ENCODE data around the gene FTO.

FTO gene

DNA sequence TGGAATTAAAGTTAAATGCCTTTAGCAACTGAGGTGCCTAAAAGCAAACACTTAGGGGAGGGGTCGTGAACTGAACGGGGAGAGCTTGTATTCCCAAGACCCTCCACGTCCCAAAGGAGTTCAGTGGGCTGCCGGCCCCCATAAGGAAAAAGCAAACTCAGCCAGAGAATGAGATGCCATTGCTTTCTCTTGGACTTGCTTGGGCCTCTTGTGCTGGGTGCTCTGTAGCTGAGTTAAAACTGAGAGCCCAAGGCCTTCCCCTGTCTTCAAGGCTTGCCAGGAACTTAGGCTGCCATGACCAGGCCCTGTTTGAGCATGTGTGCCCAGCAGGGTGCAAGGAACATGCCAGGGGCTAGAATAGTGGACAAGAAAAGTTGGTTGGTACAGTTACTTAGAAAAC is 382.8 kb downstream of the FTO start:
- Histone ChIP-seq H3K27me3 (ENCODE audit: control insufficient read depth in 1 of 2, insufficient read depth in 2 of 2, low read length in 2 of 2) (no peaks in the 10 kb centered on the region), H3K27ac (ENCODE audit: low read depth, low read length) (no peak overlapping the region), H3K36me3 (ENCODE audit: insufficient read depth, low read length) (no peaks in the 10 kb centered on the region), H3K4me1 (ENCODE audit: insufficient read depth, low read length) (no peaks in the 10 kb centered on the region), H3K9me3 (ENCODE audit: low read length) (no peaks in the 10 kb centered on the region), H3K4me3 (ENCODE audit: low read depth in 1 of 2, low read length in 2 of 2) (no peak overlapping the region), H3K9ac (ENCODE audit: low read length) (no peak overlapping the region)

- Histone ChIP-seq H3K27ac (ENCODE audit: low read depth, low read length) (no peak overlapping the region), H3K9me3 (ENCODE audit: low read length) (no peaks in the 10 kb centered on the region), H3K27me3 (ENCODE audit: control insufficient read depth in 1 of 2, insufficient read depth in 2 of 2, low read length in 2 of 2) (no peaks in the 10 kb centered on the region), H3K9ac (ENCODE audit: low read length) (no peak overlapping the region), H3K4me3 (ENCODE audit: low read depth in 1 of 2, low read length in 2 of 2) (no peak overlapping the region), H3K4me1 (ENCODE audit: insufficient read depth, low read length) (no peaks in the 10 kb centered on the region), H3K36me3 (ENCODE audit: insufficient read depth, low read length) (no peaks in the 10 kb centered on the region)
These were observed 386.6 kb downstream of the FTO start for GRCh38 chr16:54090602-54091001.

DNA sequence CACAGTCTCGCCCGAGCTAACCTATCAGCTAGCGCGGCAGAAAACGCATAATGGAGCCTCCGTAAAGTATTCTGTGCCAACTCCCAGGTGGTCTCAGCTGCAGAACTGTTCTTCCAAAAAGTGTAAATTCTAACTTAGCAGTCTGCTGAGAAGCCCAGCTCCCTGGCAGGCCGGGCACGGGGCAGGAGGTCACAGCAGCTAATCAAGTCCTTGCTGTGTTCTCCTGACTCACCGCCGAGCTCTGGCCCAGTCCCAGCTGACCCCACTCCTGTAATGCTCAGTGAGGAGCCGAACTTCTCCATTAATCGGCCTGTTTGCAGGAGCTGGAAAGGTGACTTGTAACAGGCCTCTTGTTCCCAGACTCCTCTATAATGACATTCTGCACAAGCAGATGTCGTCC is 389.3 kb downstream of the FTO start:
- no peaks in the 10 kb centered on the region for H3K4me1 ChIP-seq (ENCODE audit: insufficient read depth, low read length)
- no peaks in the 10 kb centered on the region for H3K36me3 ChIP-seq (ENCODE audit: insufficient read depth, low read length)
- H3K4me3 ChIP-seq (ENCODE audit: low read depth in 1 of 2, low read length in 2 of 2) = no peak overlapping the region
- no peak overlapping the region for H3K9ac ChIP-seq (ENCODE audit: low read length)
- no peaks in the 10 kb centered on the region for H3K27me3 ChIP-seq (ENCODE audit: control insufficient read depth in 1 of 2, insufficient read depth in 2 of 2, low read length in 2 of 2)
- H3K27ac ChIP-seq (ENCODE audit: low read depth, low read length) = no peak overlapping the region
- peaks cover 7% of the 10 kb centered on the region for H3K9me3 ChIP-seq (ENCODE audit: low read length)

GRCh38 chr16:54094641-54095040 is 390.7 kb downstream of the FTO start:
- H3K9me3 ChIP-seq (ENCODE audit: low read length) = peaks cover 7% of the 10 kb centered on the region
- no peaks in the 10 kb centered on the region for H3K27me3 ChIP-seq (ENCODE audit: control insufficient read depth in 1 of 2, insufficient read depth in 2 of 2, low read length in 2 of 2)
- no peak overlapping the region for H3K27ac ChIP-seq (ENCODE audit: low read depth, low read length)
- no peak overlapping the region for H3K4me3 ChIP-seq (ENCODE audit: low read depth in 1 of 2, low read length in 2 of 2)
- H3K36me3 ChIP-seq (ENCODE audit: insufficient read depth, low read length) = no peaks in the 10 kb centered on the region
- no peak overlapping the region for H3K9ac ChIP-seq (ENCODE audit: low read length)
- H3K4me1 ChIP-seq (ENCODE audit: insufficient read depth, low read length) = no peaks in the 10 kb centered on the region

- Histone ChIP-seq H3K9ac (ENCODE audit: low read length) (no peak overlapping the region), H3K4me3 (ENCODE audit: low read depth in 1 of 2, low read length in 2 of 2) (no peak overlapping the region), H3K36me3 (ENCODE audit: insufficient read depth, low read length) (no peaks in the 10 kb centered on the region), H3K9me3 (ENCODE audit: low read length) (peaks cover 7% of the 10 kb centered on the region), H3K27ac (ENCODE audit: low read depth, low read length) (no peak overlapping the region), H3K4me1 (ENCODE audit: insufficient read depth, low read length) (no peaks in the 10 kb centered on the region), H3K27me3 (ENCODE audit: control insufficient read depth in 1 of 2, insufficient read depth in 2 of 2, low read length in 2 of 2) (no peaks in the 10 kb centered on the region)
These were observed 392.7 kb downstream of the FTO start for GRCh38 chr16:54096607-54097006.

GRCh38 chr16:54097774-54098173 is 393.8 kb downstream of the FTO start:
- Histone ChIP-seq H3K9me3 (ENCODE audit: low read length) (peaks cover 7% of the 10 kb centered on the region), H3K4me3 (ENCODE audit: low read depth in 1 of 2, low read length in 2 of 2) (no peak overlapping the region), H3K9ac (ENCODE audit: low read length) (no peak overlapping the region), H3K27ac (ENCODE audit: low read depth, low read length) (no peak overlapping the region), H3K36me3 (ENCODE audit: insufficient read depth, low read length) (no peaks in the 10 kb centered on the region), H3K4me1 (ENCODE audit: insufficient read depth, low read length) (no peaks in the 10 kb centered on the region), H3K27me3 (ENCODE audit: control insufficient read depth in 1 of 2, insufficient read depth in 2 of 2, low read length in 2 of 2) (no peaks in the 10 kb centered on the region)

DNA sequence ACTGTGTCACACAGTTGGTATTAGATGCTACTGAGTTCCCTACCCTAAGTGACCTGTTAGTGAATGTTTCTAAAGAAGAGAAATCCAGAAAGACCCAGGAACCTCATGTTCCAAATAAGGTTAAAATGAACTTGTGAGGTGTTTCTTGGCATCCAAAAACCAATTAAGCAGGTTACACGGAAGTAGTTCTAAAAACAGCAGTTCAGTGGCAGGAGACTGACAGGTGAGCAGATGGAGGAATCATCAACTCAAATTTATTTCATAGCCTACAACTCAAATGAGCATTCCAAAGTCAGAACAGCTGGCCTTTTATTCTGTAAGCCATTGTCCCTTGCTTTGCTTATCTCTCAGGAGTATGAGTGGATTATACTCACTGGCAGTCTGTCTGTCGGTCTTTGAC is 394.3 kb downstream of the FTO start:
- Histone ChIP-seq H3K9ac (ENCODE audit: low read length) (no peak overlapping the region), H3K4me3 (ENCODE audit: low read depth in 1 of 2, low read length in 2 of 2) (no peak overlapping the region), H3K9me3 (ENCODE audit: low read length) (peaks cover 7% of the 10 kb centered on the region), H3K27me3 (ENCODE audit: control insufficient read depth in 1 of 2, insufficient read depth in 2 of 2, low read length in 2 of 2) (no peaks in the 10 kb centered on the region), H3K4me1 (ENCODE audit: insufficient read depth, low read length) (no peaks in the 10 kb centered on the region), H3K36me3 (ENCODE audit: insufficient read depth, low read length) (no peaks in the 10 kb centered on the region), H3K27ac (ENCODE audit: low read depth, low read length) (no peak overlapping the region)

- Histone ChIP-seq H3K4me1 (ENCODE audit: insufficient read depth, low read length) (no peaks in the 10 kb centered on the region), H3K27ac (ENCODE audit: low read depth, low read length) (no peak overlapping the region), H3K9me3 (ENCODE audit: low read length) (peaks cover 7% of the 10 kb centered on the region), H3K4me3 (ENCODE audit: low read depth in 1 of 2, low read length in 2 of 2) (no peak overlapping the region), H3K27me3 (ENCODE audit: control insufficient read depth in 1 of 2, insufficient read depth in 2 of 2, low read length in 2 of 2) (no peaks in the 10 kb centered on the region), H3K36me3 (ENCODE audit: insufficient read depth, low read length) (no peaks in the 10 kb centered on the region), H3K9ac (ENCODE audit: low read length) (no peak overlapping the region)
These were observed 395.7 kb downstream of the FTO start for GRCh38 chr16:54099627-54100026.

DNA sequence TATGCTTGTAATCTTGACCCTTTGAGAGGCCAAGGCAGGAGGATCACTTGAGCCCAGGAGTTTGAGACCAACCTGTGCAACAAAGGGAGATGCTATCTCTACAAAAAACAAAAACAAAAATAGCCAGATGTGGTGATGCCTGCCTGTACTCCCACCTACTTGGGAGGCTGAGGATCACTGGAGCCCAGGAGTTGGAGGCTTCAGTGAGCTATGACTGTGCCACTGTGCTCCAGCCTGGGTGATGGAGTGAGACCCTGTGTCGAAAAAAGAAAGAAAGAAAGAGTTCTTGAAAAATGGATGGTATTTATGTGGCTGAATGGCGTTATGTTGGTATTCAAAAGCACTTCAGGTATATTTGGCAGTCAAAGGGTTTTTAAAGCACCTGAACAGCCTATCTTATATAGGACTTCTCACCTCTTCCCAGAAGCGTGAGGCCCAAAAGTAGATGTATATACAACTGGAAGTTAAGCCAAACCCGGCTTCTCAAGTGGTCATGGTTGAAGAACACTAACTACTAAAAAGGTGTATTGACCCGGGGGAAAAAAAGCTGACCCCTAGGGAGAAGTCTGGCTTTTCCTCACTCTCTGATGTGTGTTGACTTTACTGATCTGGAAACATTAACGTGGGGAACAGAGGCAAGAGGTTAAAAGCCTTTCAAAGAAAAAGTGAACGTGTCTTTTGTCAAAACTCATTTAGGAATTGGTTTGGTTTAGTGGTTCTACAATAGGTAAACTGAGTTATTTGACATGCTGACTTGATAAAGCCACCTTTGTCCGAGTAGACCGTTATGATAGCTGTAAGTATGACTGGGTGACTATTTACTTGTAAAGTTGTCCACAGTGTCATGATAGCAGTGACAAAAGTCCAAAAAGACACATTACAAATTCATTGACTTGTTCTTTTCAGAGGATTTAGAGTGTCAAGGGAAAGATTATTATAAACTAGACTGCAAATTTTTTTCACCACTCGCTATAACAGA is 399.2 kb downstream of the FTO start:
- Histone ChIP-seq H3K4me3 (ENCODE audit: low read depth in 1 of 2, low read length in 2 of 2) (no peak overlapping the region), H3K27me3 (ENCODE audit: control insufficient read depth in 1 of 2, insufficient read depth in 2 of 2, low read length in 2 of 2) (no peaks in the 10 kb centered on the region)

GRCh38 chr16:54106057-54106456 is 402.1 kb downstream of the FTO start:
- H3K36me3 ChIP-seq (ENCODE audit: insufficient read depth, low read length) = no peaks in the 10 kb centered on the region

More for the DNA sequence above, 399.2 kb downstream of the FTO start:
- Histone ChIP-seq H3K9me3 (ENCODE audit: low read length) (no peaks in the 10 kb centered on the region), H3K27ac (ENCODE audit: low read depth, low read length) (no peak overlapping the region), H3K4me1 (ENCODE audit: insufficient read depth, low read length) (no peaks in the 10 kb centered on the region), H3K36me3 (ENCODE audit: insufficient read depth, low read length) (no peaks in the 10 kb centered on the region), H3K9ac (ENCODE audit: low read length) (no peak overlapping the region)

GRCh38 chr16:54107583-54108202 is 403.7 kb downstream of the FTO start:
- peaks cover 15% of the 10 kb centered on the region for H3K36me3 ChIP-seq (ENCODE audit: insufficient read depth, low read length)
- H3K27ac ChIP-seq (ENCODE audit: low read depth, low read length) = no peak overlapping the region
- no peak overlapping the region for H3K9ac ChIP-seq (ENCODE audit: low read length)
- no peaks in the 10 kb centered on the region for H3K4me1 ChIP-seq (ENCODE audit: insufficient read depth, low read length)
- no peak overlapping the region for H3K4me3 ChIP-seq (ENCODE audit: low read depth in 1 of 2, low read length in 2 of 2)
- H3K27me3 ChIP-seq (ENCODE audit: control insufficient read depth in 1 of 2, insufficient read depth in 2 of 2, low read length in 2 of 2) = no peaks in the 10 kb centered on the region
- H3K9me3 ChIP-seq (ENCODE audit: low read length) = no peaks in the 10 kb centered on the region

More at GRCh38 chr16:54106057-54106456, 402.1 kb downstream of the FTO start:
- Histone ChIP-seq H3K4me3 (ENCODE audit: low read depth in 1 of 2, low read length in 2 of 2) (no peak overlapping the region), H3K4me1 (ENCODE audit: insufficient read depth, low read length) (no peaks in the 10 kb centered on the region), H3K9ac (ENCODE audit: low read length) (no peak overlapping the region), H3K27ac (ENCODE audit: low read depth, low read length) (no peak overlapping the region), H3K9me3 (ENCODE audit: low read length) (no peaks in the 10 kb centered on the region), H3K27me3 (ENCODE audit: control insufficient read depth in 1 of 2, insufficient read depth in 2 of 2, low read length in 2 of 2) (no peaks in the 10 kb centered on the region)
